HepG2 (cell line): ENCODE results near the gene SECTM1. TPM values are rescaled to one million over a fixed set of nuclear protein-coding genes. Genes with fewer than 3 reads are reported as not detected.

Experiments
- AHR ChIP-seq: IDR thresholded peaks from 2 replicates; pipeline ENCODE4 v1.6.1; 2018; ENCODE audit warnings: missing genetic modification reagents, missing compliant biosample characterization
- CENPT ChIP-seq: sonication (generic); formaldehyde crosslinking; IDR thresholded peaks from 2 replicates; pipeline ENCODE4 v1.8.0; 2022; ENCODE audit warnings: low read depth, mild to moderate bottlenecking, moderate library complexity, missing genetic modification reagents
- GABPA ChIP-seq, 2 experiments: IDR thresholded peaks; 2 replicates each; pipeline ENCODE4 v1.6.1; 2011 to 2016; ENCODE audit warnings: low read depth in 2 of 2, low read length in 1 of 2, missing biosample characterization in 1 of 2, missing genetic modification characterization in 1 of 2
- GATAD1 ChIP-seq: IDR thresholded peaks from 2 replicates; pipeline ENCODE4 v1.6.1; 2016; ENCODE audit warnings: missing genetic modification reagents, missing compliant biosample characterization
- HNF4A ChIP-seq: sonication (generic); formaldehyde crosslinking; IDR thresholded peaks from 2 replicates; pipeline ENCODE4 v1.4.0; 2020; ENCODE audit warnings: missing genetic modification reagents
- IKZF4 ChIP-seq: sonication (generic); formaldehyde crosslinking; IDR thresholded peaks from 2 replicates; pipeline ENCODE4 v1.5.1; 2020; ENCODE audit warnings: borderline replicate concordance, mild to moderate bottlenecking, low read depth, missing genetic modification reagents; ENCODE audit errors: not compliant biosample characterization
- MIER2 ChIP-seq: IDR thresholded peaks from 2 replicates; pipeline ENCODE4 v1.6.1; 2016; ENCODE audit warnings: missing biosample characterization, missing genetic modification reagents
- NFE2L1 ChIP-seq: sonication (generic); formaldehyde crosslinking; IDR thresholded peaks from 2 replicates; pipeline ENCODE4 v1.4.0; 2020; ENCODE audit warnings: missing genetic modification reagents, mild to moderate bottlenecking, borderline replicate concordance
- RELA ChIP-seq: sonication (generic); formaldehyde crosslinking; IDR thresholded peaks from 2 replicates; pipeline ENCODE4 v1.4.0; 2020; ENCODE audit warnings: missing genetic modification reagents
- RORA ChIP-seq: sonication (generic); formaldehyde crosslinking; IDR thresholded peaks from 2 replicates; pipeline ENCODE4 v1.5.0; 2020; ENCODE audit warnings: mild to moderate bottlenecking, missing genetic modification reagents, moderate library complexity
- SRSF9 ChIP-seq: fragments of 200-400 bp; formaldehyde crosslinking; IDR thresholded peaks from 2 replicates; pipeline ENCODE4 v1.6.1; 2018; ENCODE audit warnings: borderline replicate concordance, mild to moderate bottlenecking, low read depth, low read length; ENCODE audit not compliant: insufficient read depth, poor library complexity, severe bottlenecking
- ZBTB21 ChIP-seq: sonication (generic); formaldehyde crosslinking; IDR thresholded peaks from 2 replicates; pipeline ENCODE4 v1.4.0; 2020; ENCODE audit warnings: missing genetic modification reagents
- ZC3H4 ChIP-seq: sonication (generic); formaldehyde crosslinking; IDR thresholded peaks from 2 replicates; pipeline ENCODE4 v1.4.0; 2020; ENCODE audit warnings: missing genetic modification reagents, borderline replicate concordance
- ZMAT3 ChIP-seq: sonication (generic); formaldehyde crosslinking; conservative IDR thresholded peaks from 2 replicates; pipeline ENCODE4 v1.7.0; 2021; ENCODE audit warnings: missing genetic modification reagents
- ZNF143 ChIP-seq: sonication (generic); formaldehyde crosslinking; IDR thresholded peaks from 2 replicates; pipeline ENCODE4 v1.4.0; 2020; ENCODE audit warnings: missing genetic modification reagents
- ZNF251 ChIP-seq: sonication (generic); formaldehyde crosslinking; IDR thresholded peaks from 2 replicates; pipeline ENCODE4 v1.9.0; 2021; ENCODE audit warnings: mild to moderate bottlenecking, missing genetic modification reagents
- ZNF296 ChIP-seq: sonication (generic); formaldehyde crosslinking; conservative IDR thresholded peaks from 2 replicates; pipeline ENCODE4 v1.5.0; 2020; ENCODE audit warnings: mild to moderate bottlenecking, missing genetic modification reagents
- ZNF317 ChIP-seq: sonication (generic); formaldehyde crosslinking; IDR thresholded peaks from 2 replicates; pipeline ENCODE4 v1.5.0; 2020; ENCODE audit warnings: mild to moderate bottlenecking, missing genetic modification reagents
- ZNF33B ChIP-seq: sonication (generic); formaldehyde crosslinking; IDR thresholded peaks from 2 replicates; pipeline ENCODE4 v1.5.1; 2020; ENCODE audit warnings: mild to moderate bottlenecking, missing genetic modification reagents
- ZNF446 ChIP-seq: sonication (generic); formaldehyde crosslinking; IDR thresholded peaks from 2 replicates; pipeline ENCODE4 v1.5.0; 2020; ENCODE audit warnings: mild to moderate bottlenecking, missing genetic modification reagents
- ZNF546 ChIP-seq: sonication (generic); formaldehyde crosslinking; conservative IDR thresholded peaks from 2 replicates; pipeline ENCODE4 v1.8.1; 2023; ENCODE audit warnings: mild to moderate bottlenecking, missing genetic modification reagents
- ZNF563 ChIP-seq: sonication (generic); formaldehyde crosslinking; IDR thresholded peaks from 2 replicates; pipeline ENCODE4 v1.8.0; 2022; ENCODE audit warnings: mild to moderate bottlenecking, moderate library complexity, missing genetic modification reagents
- polyA plus RNA-seq, 8 experiments: library from polyadenylated mRNA; depleted of rRNA in 3 of 8; stranded (reverse) in 7 of 8; unstranded in 1 of 8; fragments of >200 nt; fragmentation: Illumina TruSeq in 4 of 8; extraction: Trizol in 4 of 8; gene quantifications; 2 replicates each; pipeline versions ENCODE4 v1.2.1 to v1.2.3, GENCODE V29; 2011 to 2016; ENCODE audit warnings: low read depth in 4 of 8, missing spikeins in 1 of 8, mixed read lengths in 1 of 8; ENCODE audit not compliant: insufficient read depth in 1 of 8
- total RNA-seq, 5 experiments: library from RNA; depleted of rRNA; stranded (reverse); fragments of >200 nt; fragmentation: Illumina TruSeq; extraction: Trizol; gene quantifications; 2 replicates each; pipeline ENCODE4 v1.2.3, GENCODE V29; 2016; ENCODE audit warnings: low read depth in 1 of 5
- TF ChIP-seq, protein P1 (sequence below): sonication (generic); formaldehyde crosslinking; IDR thresholded peaks from 2 replicates; pipeline ENCODE4 v1.4.0; 2020; ENCODE audit warnings: missing genetic modification reagents, low read depth, mild to moderate bottlenecking, borderline replicate concordance
- TF ChIP-seq, protein P2 (sequence below): sonication (generic); formaldehyde crosslinking; IDR thresholded peaks from 2 replicates; pipeline ENCODE4 v1.4.0; 2020; ENCODE audit warnings: low read depth, mild to moderate bottlenecking, missing genetic modification reagents

The SECTM1 gene
- total and polyA plus RNA-seq, 2 of the 13 experiments (the other 11 are each of a cell fraction or from before 2014, with no cell fraction given), result 3.5 to 5.3 TPM

DNA sequence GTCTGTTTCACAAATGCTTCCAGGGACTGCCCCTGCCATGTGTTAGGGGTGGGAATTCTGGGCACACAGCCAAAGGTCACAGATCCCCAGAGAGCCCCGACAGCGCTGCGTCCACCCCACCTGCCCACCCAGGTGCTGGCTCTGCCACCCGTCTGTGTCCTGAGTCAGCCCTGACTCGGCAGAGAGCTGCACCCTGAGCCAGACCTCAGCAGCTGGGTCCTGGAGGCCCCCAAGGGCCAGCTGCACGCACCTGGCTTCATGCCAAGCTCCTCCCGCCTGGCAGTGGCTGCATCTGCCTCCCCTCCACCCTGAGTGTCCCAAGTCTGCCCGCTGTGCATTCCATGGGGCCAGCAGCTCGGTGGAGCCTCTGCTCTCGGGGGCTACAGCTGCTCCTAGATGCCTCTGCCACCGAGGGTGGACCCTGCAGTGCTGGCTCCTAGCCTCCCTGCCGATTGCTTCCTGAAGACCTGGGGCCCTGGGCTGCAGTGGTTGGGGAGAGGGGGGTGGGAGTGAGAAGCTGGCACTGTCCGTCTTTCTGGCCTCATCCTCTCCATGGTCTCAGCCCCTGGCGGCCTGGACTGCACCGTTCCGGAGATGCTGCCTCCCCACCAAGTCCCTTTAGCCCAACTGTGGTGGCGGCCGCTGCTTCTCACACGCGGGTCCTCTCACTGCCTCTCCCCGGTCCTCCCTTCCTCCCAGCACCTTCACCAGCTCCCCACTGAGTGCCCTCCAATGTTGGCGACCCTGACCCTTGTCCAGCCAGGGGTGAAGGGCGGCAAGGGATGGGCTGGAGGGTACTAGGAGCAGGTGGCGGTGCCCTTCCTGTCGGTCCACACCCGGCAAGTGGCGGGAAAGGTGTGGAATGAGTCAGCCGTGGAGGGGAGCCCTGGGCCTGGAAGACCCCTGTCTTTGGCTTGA lies 3.0 kb downstream of the SECTM1 start (continued):
- TF ChIP-seq ZNF143 (CRISPR knock-in tag) (no peak), NFE2L1 (CRISPR knock-in tag) (0 out of 2 replicates have a peak, but pooled peaks have one; percentile 17), IKZF4 (CRISPR knock-in tag) (no peak), GATAD1 (CRISPR knock-in tag) (peak; percentile 61), ZNF446 (CRISPR knock-in tag) (no peak), ZC3H4 (CRISPR knock-in tag) (no peak), ZNF546 (no peak), SRSF9 (no peak), ZNF296 (CRISPR knock-in tag) (no peak), MIER2 (CRISPR knock-in tag) (no peak), ZNF251 (CRISPR knock-in tag) (0 out of 2 replicates have a peak, but pooled peaks have one; percentile 21), RORA (CRISPR knock-in tag) (no peak), ZNF317 (CRISPR knock-in tag) (no peak), HNF4A (CRISPR knock-in tag) (peak; percentile 82), ZMAT3 (CRISPR knock-in tag) (peak; percentile 91; the same call in 1 of the 2 replicates), ZNF563 (no peak), CENPT (CRISPR knock-in tag) (no peak; the same call in 1 of the 2 replicates), ZBTB21 (CRISPR knock-in tag) (no peak), GABPA (IDR thresholded peaks at IDR 0.05; ENCODE audit: low read depth, low read length) (no peak), GABPA (CRISPR knock-in tag; IDR thresholded peaks at IDR 0.05; ENCODE audit: low read depth) (no peak), RELA (CRISPR knock-in tag) (no peak; the same call in 1 of the 2 replicates), ZNF33B (CRISPR knock-in tag) (no peak), AHR (CRISPR knock-in tag) (no peak; the same call in 1 of the 2 replicates)
- TF ChIP-seq, protein P1, sequence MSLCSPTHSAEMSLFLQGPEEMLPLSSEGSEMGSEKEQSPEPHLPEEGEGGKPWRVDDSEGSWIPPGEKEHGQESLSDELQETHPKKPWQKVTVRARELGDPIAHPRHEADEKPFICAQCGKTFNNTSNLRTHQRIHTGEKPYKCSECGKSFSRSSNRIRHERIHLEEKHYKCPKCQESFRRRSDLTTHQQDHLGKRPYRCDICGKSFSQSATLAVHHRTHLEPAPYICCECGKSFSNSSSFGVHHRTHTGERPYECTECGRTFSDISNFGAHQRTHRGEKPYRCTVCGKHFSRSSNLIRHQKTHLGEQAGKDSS, result peak; percentile 58; the same call in 1 of the 2 replicates
- TF ChIP-seq, protein P2, sequence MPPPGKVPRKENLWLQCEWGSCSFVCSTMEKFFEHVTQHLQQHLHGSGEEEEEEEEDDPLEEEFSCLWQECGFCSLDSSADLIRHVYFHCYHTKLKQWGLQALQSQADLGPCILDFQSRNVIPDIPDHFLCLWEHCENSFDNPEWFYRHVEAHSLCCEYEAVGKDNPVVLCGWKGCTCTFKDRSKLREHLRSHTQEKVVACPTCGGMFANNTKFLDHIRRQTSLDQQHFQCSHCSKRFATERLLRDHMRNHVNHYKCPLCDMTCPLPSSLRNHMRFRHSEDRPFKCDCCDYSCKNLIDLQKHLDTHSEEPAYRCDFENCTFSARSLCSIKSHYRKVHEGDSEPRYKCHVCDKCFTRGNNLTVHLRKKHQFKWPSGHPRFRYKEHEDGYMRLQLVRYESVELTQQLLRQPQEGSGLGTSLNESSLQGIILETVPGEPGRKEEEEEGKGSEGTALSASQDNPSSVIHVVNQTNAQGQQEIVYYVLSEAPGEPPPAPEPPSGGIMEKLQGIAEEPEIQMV (CRISPR knock-in tag), result no peak; the same call in 1 of the 2 replicates
